Endothelial cell of umbilical vein (primary cell): ENCODE measurements around the gene ARF6. TPM values are rescaled to one million over a fixed set of nuclear protein-coding genes. Genes with fewer than 3 reads are reported as not detected.

ENCODE experiments used
- BruUV-seq: library from RNA; stranded (reverse); fragments of 400-500 nt; replicated peaks from 2 replicates; lab custom pipeline; 2021; lab: Mats Ljungman, UMichigan
- CTCF ChIA-PET: fragments of 300-600, 350-600 bp; sonication (Branson Sonifier 250); formaldehyde crosslinking; loops from one replicate; lab custom pipeline; 2021; ENCODE audit warnings: antibody characterized with exemption, inconsistent platforms; lab: Charles Lee
- POLR2A ChIA-PET: fragments of 300-600, 350-600 bp; sonication (Branson Sonifier 250); formaldehyde crosslinking; loops from one replicate; lab custom pipeline; 2021; ENCODE audit warnings: antibody characterized with exemption, inconsistent platforms; lab: Charles Lee
- DNase-seq: peaks from one replicate; pipeline ENCODE4 v3.0.0-alpha.2; 2011; ENCODE audit warnings: low read depth, low spot score
- FAIRE-seq: peaks from 2 replicates; lab custom pipeline; 2011; peaks lifted over from hg19 to GRCh38; lab: Jason Lieb, UNC
- H2AFZ ChIP-seq: 2 replicates; pipeline ENCODE4 v1.6.0; 2012; ENCODE audit warnings: low read depth, low read length, control low read depth, inconsistent platforms
- H3K27ac ChIP-seq: 2 replicates; pipeline ENCODE4 v1.5.1; 2011; ENCODE audit warnings: low read depth, mild to moderate bottlenecking, control low read depth, low read length, moderate library complexity; ENCODE audit not compliant: insufficient read depth
- H3K27me3 ChIP-seq, 2 experiments: 2 replicates each; pipeline versions ENCODE4 v1.6.0 to v1.6.1; 2011; ENCODE audit warnings: low read length in 2 of 2, mixed read lengths in 1 of 2; ENCODE audit not compliant: control insufficient read depth in 2 of 2, insufficient read depth in 2 of 2
- H3K36me3 ChIP-seq, 2 experiments: 2 replicates in 1 of 2; 3 replicates in 1 of 2; pipeline ENCODE4 v1.5.1; 2011; ENCODE audit warnings: low read length in 2 of 2, mild to moderate bottlenecking in 1 of 2, moderate library complexity in 1 of 2; ENCODE audit not compliant: control insufficient read depth in 2 of 2, insufficient read depth in 2 of 2; ENCODE audit errors: extremely low read depth in 1 of 2
- H3K4me1 ChIP-seq: 3 replicates; pipeline ENCODE4 v1.5.1; 2011; ENCODE audit warnings: mild to moderate bottlenecking, low read length; ENCODE audit not compliant: control insufficient read depth, insufficient read depth; ENCODE audit errors: extremely low read depth
- H3K4me2 ChIP-seq: 2 replicates; pipeline ENCODE4 v1.6.1; 2011; ENCODE audit warnings: low read length, control low read depth, mixed read lengths; ENCODE audit not compliant: insufficient read depth
- H3K4me3 ChIP-seq, 3 experiments: fragments of 200-600 bp in 1 of 3; sonication (generic), shearing (Covaris generic) in 1 of 3; replicated peaks in 1 of 3; 2 replicates each; pipeline ENCODE4 v1.5.1; 2011 to 2016; ENCODE audit warnings: control low read depth in 3 of 3, low read length in 3 of 3, mild to moderate bottlenecking in 2 of 3, inconsistent platforms in 1 of 3, low read depth in 1 of 3, moderate library complexity in 1 of 3; ENCODE audit not compliant: insufficient read depth in 1 of 3
- H3K79me2 ChIP-seq: 2 replicates; pipeline ENCODE4 v1.6.0; 2012; ENCODE audit warnings: low read length, inconsistent platforms; ENCODE audit not compliant: control insufficient read depth, insufficient read depth
- H3K9ac ChIP-seq: replicated peaks from 2 replicates; pipeline ENCODE3; 2011; ENCODE audit warnings: low read length, control low read depth; ENCODE audit not compliant: insufficient read depth; ENCODE audit errors: extremely low read depth
- H3K9me1 ChIP-seq: replicated peaks from 3 replicates; pipeline ENCODE4 v1.6.0; 2011; ENCODE audit warnings: mild to moderate bottlenecking, low read length; ENCODE audit not compliant: control insufficient read depth, insufficient read depth; ENCODE audit errors: extremely low read depth
- H3K9me3 ChIP-seq: replicated peaks from 2 replicates; pipeline ENCODE4 v1.5.1; 2012; ENCODE audit warnings: low read length, inconsistent platforms; ENCODE audit not compliant: control insufficient read depth, insufficient read depth
- H4K20me1 ChIP-seq: replicated peaks from 2 replicates; pipeline ENCODE3; 2011; ENCODE audit warnings: mild to moderate bottlenecking, low read length; ENCODE audit not compliant: control insufficient read depth, insufficient read depth; ENCODE audit errors: extremely low read depth
- FOS ChIP-seq: IDR thresholded peaks from 2 replicates; pipeline ENCODE4 v1.6.1; 2011; ENCODE audit warnings: mild to moderate bottlenecking, low read length, moderate library complexity, borderline replicate concordance; ENCODE audit not compliant: insufficient read depth
- JUN ChIP-seq: IDR thresholded peaks from 2 replicates; pipeline ENCODE4 v1.6.1; 2011; ENCODE audit warnings: borderline replicate concordance, low read depth; ENCODE audit not compliant: insufficient read length, insufficient read depth
- MYC ChIP-seq: IDR thresholded peaks from one replicate; pipeline ENCODE4 v1.6.1; 2011; ENCODE audit warnings: mild to moderate bottlenecking, low read depth, low read length
- POLR2A ChIP-seq: IDR thresholded peaks from 2 replicates; pipeline ENCODE4 v1.6.1; 2012; ENCODE audit warnings: low read depth, mild to moderate bottlenecking, control low read depth, low read length
- POLR2AphosphoS5 ChIP-seq: IDR thresholded peaks from 2 replicates; pipeline ENCODE4 v1.6.1; 2012; ENCODE audit warnings: low read depth, mild to moderate bottlenecking, control low read depth, low read length, moderate library complexity; ENCODE audit not compliant: insufficient read depth
- dilution Hi-C: fragments of 300-500 bp; cut with MboI; formaldehyde crosslinking; loops from one replicate; pipeline ENCODE4 v1.15.0; 2019; ENCODE audit warnings: low sequenced_read_pairs; ENCODE audit not compliant: extremely low pct_ligation_motif_present
- intact Hi-C: fragments of 100-400 bp; cut with micrococcal nuclease; formaldehyde crosslinking; loops from one replicate; pipeline ENCODE4 v1.10.0; 2022
- polyA plus RNA-seq, 4 experiments: library from polyadenylated mRNA; depleted of rRNA in 3 of 4; stranded (reverse) in 3 of 4; unstranded in 1 of 4; fragments of >200 nt; gene quantifications; 2 replicates each; pipeline versions ENCODE4 v1.2.1 to v1.2.3, GENCODE V29; 2011 to 2012; ENCODE audit warnings: missing spikeins in 1 of 4
- total RNA-seq: library from RNA; stranded (reverse); gene quantifications from 2 replicates; pipeline ENCODE4 v1.2.3, GENCODE V29; 2021
- TF ChIP-seq, protein P1 (sequence below): IDR thresholded peaks from 2 replicates; pipeline ENCODE4 v1.6.1; 2011; ENCODE audit not compliant: insufficient read depth, insufficient read length
- TF ChIP-seq, protein P2 (sequence below), 2 donors: IDR thresholded peaks; 1 replicate in 1 of 2; 2 replicates in 1 of 2; pipeline ENCODE4 v1.5.1; 2011; ENCODE audit warnings: low read length in 2 of 2, mild to moderate bottlenecking in 2 of 2, moderate library complexity in 2 of 2, control low read depth in 1 of 2, inconsistent platforms in 1 of 2, low read depth in 1 of 2; ENCODE audit not compliant: insufficient read depth in 1 of 2; ENCODE audit errors: extremely low read depth in 1 of 2

Gene ARF6
- total and polyA plus RNA-seq, 2 donors (not counting 3 experiments of a cell fraction or from before 2014, with no cell fraction given) = 21.7 to 73.6 TPM

DNA sequence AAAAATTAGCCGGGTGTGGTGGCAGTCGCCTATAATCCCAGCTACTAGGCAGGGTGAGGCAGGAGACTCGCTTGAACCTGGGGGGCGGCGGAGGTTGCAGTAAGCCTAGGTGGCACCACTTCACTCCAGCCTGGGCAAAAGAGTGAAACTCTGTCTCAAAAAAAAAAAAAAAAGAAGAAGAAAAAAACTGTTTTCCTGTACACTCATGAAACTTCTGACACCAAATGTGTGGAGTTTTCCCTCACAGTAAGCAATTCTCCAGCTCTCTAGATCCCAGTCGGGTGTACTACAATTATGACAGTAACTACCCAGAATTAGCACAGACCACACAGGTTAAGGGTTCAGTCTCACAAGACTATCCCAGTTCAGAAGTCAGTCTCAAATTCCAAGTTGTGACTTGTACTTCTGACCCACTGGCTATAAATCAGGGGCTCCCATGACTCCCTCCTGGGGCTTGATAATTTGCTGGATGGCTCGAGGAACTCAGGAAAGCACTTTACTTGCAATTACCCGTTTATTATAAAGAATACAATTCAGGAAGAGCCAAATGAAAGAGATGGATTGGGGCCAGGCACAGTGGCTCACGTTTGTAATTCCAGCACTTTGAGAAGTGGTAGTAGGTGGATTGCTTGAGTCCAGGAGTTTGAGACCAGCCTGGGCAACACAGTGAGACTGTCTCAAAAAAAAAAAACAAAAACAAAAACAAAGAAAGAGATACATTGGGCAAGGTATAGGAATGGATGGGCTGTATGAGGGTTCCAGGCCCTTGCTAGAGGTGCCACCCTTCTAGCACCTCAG, 12.4 kb upstream of the ARF6 start:
- Histone ChIP-seq H3K27ac (no peak overlapping the region), H4K20me1 (no peaks in the 10 kb centered on the region), H3K9me3 (no peaks in the 10 kb centered on the region), H3K4me2 (no peak overlapping the region), H3K4me3 (no peak overlapping the region), H3K9ac (no peak overlapping the region), H3K79me2 (no peaks in the 10 kb centered on the region), H2AFZ (peak overlapping the region; percentile 48), H3K27me3 (no peaks in the 10 kb centered on the region), H3K4me1 (no peaks in the 10 kb centered on the region), H3K9me1 (no peaks in the 10 kb centered on the region), H3K36me3 (no peaks in the 10 kb centered on the region)
- FAIRE-seq (no peak), DNase-seq (peak; percentile 13)
- dilution Hi-C loops = no loop called here
- CTCF ChIA-PET = interaction anchor here (0.7 to 2.0 kb wide), 27 partner anchors 10 to 236 kb away, joined by 3 to 36 read pairs (median 6); partner anchors contain the start of genes NEMF and VCPKMT
- no peak for TF ChIP-seq MYC
- TF ChIP-seq, protein P1, sequence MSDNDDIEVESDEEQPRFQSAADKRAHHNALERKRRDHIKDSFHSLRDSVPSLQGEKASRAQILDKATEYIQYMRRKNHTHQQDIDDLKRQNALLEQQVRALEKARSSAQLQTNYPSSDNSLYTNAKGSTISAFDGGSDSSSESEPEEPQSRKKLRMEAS = no peak
- no peak for TF ChIP-seq POLR2A
- TF ChIP-seq JUN = no peak
- TF ChIP-seq, protein P2, sequence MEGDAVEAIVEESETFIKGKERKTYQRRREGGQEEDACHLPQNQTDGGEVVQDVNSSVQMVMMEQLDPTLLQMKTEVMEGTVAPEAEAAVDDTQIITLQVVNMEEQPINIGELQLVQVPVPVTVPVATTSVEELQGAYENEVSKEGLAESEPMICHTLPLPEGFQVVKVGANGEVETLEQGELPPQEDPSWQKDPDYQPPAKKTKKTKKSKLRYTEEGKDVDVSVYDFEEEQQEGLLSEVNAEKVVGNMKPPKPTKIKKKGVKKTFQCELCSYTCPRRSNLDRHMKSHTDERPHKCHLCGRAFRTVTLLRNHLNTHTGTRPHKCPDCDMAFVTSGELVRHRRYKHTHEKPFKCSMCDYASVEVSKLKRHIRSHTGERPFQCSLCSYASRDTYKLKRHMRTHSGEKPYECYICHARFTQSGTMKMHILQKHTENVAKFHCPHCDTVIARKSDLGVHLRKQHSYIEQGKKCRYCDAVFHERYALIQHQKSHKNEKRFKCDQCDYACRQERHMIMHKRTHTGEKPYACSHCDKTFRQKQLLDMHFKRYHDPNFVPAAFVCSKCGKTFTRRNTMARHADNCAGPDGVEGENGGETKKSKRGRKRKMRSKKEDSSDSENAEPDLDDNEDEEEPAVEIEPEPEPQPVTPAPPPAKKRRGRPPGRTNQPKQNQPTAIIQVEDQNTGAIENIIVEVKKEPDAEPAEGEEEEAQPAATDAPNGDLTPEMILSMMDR (IDR thresholded peaks at IDR 0.05; ENCODE audit: extremely low read depth in 1 of 2, insufficient read depth in 1 of 2, low read depth in 1 of 2, low read length in 2 of 2) = no peak
- no peak for TF ChIP-seq FOS
- no peak for TF ChIP-seq POLR2AphosphoS5
- intact Hi-C loops = no loop called here
- POLR2A ChIA-PET = no interaction called here
- no TSS peak for BruUV-seq
